Measurements from ENCODE around the gene TTLL5. TPM values are rescaled to one million over a fixed set of nuclear protein-coding genes. Genes with fewer than 3 reads are reported as not detected.

Gene TTLL5
- total RNA-seq, 1 donor from 2014 or later: 29.6 TPM

DNA sequence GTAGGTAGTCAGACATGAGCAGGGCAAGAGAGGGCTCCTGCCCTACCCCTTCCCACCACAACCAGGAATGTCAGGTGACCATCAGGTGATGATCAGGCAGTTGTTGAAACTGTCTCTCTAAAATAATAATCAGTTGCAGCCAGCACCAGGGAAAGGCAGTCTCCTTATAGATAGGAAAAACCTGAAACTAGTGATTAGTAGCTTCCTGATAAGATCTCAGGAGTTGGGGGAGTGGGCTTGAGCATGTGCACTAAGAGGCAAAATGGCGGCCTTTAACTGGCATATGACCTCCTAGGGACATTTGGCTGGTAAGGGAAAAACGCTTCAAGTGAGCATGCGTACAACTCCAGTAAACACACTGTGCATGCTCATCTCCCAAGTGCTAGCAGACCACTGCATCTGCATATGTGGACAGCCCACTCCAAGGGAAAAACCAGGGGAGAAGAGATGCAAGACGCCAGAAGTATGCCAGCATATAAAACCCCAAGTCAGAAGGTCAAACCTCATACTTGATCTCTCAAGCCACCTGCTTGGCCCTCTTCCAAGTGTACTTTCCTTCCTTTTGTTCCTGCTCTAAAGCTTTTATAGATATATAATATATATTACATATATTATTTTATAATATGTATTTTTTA is 283.7 kb downstream of the TTLL5 start:
- no peaks in the 10 kb centered on the region for H3K27me3 Mint-ChIP-seq (ENCODE audit: low read depth)
- H3K27ac Mint-ChIP-seq: no peak overlapping the region
- no peaks in the 10 kb centered on the region for H3K9me3 Mint-ChIP-seq
- no peak overlapping the region for H3K4me3 Mint-ChIP-seq (ENCODE audit: low read depth)
- no peak for DNase-seq (ENCODE audit: low spot score)
- H3K36me3 Mint-ChIP-seq (ENCODE audit: low read depth): no peaks in the 10 kb centered on the region
- no peaks in the 10 kb centered on the region for H3K4me1 Mint-ChIP-seq (ENCODE audit: low read depth)
- intact Hi-C loops (cut with micrococcal nuclease): no loop called here

DNA sequence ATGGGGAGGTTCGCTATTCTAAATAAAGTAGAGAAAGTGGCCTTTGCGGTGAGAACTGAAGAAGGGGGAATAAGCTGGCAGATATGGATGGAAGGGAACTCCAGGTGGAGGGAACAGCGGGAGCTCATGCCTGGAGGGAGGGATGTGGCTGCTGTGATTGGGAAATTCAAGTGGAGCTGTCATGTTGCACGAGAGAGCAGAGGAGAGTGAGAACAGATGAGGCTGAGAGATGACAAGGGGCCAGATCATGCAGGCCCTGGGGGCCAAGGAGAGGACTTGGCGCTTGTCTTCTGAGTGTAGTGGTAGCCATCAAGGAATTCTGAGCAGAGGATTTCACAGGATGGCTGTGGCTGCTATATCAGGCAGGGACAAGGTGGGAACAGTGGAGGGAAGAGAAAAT is 285.7 kb downstream of the TTLL5 start:
- Mint-ChIP-seq H3K4me1 (ENCODE audit: low read depth) (no peaks in the 10 kb centered on the region), H3K36me3 (ENCODE audit: low read depth) (peaks cover under 1% of the 10 kb centered on the region), H3K27me3 (ENCODE audit: low read depth) (no peaks in the 10 kb centered on the region), H3K27ac (no peak overlapping the region), H3K4me3 (ENCODE audit: low read depth) (no peak overlapping the region), H3K9me3 (peaks cover under 1% of the 10 kb centered on the region)
- no peak for DNase-seq (ENCODE audit: low spot score)
- intact Hi-C loops (cut with micrococcal nuclease): no loop called here

DNA sequence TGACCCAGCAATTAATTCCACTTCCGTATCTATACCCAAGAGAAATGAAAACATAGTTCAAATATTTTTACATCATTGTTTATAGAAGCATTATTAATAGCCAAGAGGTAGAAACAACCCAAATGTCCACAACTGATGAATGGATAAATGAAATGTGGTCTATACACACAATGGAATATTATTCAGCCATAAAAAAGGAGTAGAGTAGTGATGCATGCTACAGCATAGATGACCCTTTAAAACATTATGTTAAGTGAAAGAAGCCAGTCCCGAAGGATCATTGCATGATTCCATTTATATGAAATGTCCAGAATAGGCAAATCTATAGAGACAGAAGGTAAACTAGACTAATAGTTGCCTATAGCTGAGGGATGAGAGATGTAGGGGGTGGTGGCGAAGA is 291.4 kb downstream of the TTLL5 start:
- Mint-ChIP-seq H3K4me3 (ENCODE audit: low read depth) (no peak overlapping the region), H3K4me1 (ENCODE audit: low read depth) (no peaks in the 10 kb centered on the region), H3K27ac (no peak overlapping the region), H3K27me3 (ENCODE audit: low read depth) (no peaks in the 10 kb centered on the region), H3K36me3 (ENCODE audit: low read depth) (peaks cover 7% of the 10 kb centered on the region), H3K9me3 (peaks cover 8% of the 10 kb centered on the region)
- intact Hi-C loops (cut with micrococcal nuclease): no loop called here
- DNase-seq (ENCODE audit: low spot score): no peak

DNA sequence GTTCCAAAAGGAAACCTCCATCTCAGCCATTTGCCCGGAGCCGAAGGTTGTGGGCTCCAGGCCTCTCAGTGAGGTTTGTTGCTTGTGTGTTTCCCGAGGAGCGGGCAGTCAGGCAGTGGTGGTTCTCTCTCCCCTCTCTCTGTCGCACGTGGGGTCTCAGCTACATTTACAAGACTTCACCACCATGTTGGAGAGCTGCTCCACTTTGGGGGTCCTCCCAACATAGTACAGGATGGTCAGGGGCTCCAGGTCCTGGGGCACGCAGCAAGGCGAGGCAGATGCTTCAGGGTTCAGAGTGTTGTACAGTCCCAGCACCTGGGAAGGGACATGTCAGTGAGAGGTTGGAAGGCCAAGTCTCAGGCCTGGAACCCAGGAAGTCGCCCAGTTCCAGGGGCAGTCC is 298.0 kb downstream of the TTLL5 start:
- Mint-ChIP-seq H3K4me1 (ENCODE audit: low read depth) (no peaks in the 10 kb centered on the region), H3K27me3 (ENCODE audit: low read depth) (no peaks in the 10 kb centered on the region), H3K27ac (no peak overlapping the region), H3K4me3 (ENCODE audit: low read depth) (no peak overlapping the region), H3K36me3 (ENCODE audit: low read depth) (no peaks in the 10 kb centered on the region), H3K9me3 (no peaks in the 10 kb centered on the region)
- intact Hi-C loops (cut with micrococcal nuclease): no loop called here
- no peak for DNase-seq (ENCODE audit: low spot score)

DNA sequence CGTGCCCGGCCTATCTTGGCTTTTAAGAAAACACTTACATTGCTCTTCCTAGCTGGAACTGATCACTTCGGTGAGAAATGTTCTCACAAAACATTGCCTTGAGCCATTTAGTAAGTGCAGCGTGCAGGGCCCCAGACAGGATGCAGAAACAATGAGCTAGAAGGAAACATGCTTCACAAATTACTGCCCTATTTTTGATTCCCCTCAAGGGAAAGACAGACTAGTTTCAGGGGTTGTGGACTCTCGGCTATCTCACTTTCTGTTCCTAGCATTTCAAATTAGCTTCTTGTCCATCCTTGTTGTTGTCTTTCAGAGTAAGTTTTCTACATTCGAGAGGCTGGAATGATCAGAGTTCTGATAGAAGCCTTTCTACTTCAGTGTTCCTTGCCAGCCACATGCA is 299.2 kb downstream of the TTLL5 start:
- Mint-ChIP-seq H3K36me3 (ENCODE audit: low read depth) (no peaks in the 10 kb centered on the region), H3K27me3 (ENCODE audit: low read depth) (no peaks in the 10 kb centered on the region), H3K9me3 (no peaks in the 10 kb centered on the region), H3K27ac (no peak overlapping the region), H3K4me3 (ENCODE audit: low read depth) (no peak overlapping the region), H3K4me1 (ENCODE audit: low read depth) (no peaks in the 10 kb centered on the region)
- DNase-seq (ENCODE audit: low spot score): no peak
- intact Hi-C loops (cut with micrococcal nuclease): no loop called here

DNA sequence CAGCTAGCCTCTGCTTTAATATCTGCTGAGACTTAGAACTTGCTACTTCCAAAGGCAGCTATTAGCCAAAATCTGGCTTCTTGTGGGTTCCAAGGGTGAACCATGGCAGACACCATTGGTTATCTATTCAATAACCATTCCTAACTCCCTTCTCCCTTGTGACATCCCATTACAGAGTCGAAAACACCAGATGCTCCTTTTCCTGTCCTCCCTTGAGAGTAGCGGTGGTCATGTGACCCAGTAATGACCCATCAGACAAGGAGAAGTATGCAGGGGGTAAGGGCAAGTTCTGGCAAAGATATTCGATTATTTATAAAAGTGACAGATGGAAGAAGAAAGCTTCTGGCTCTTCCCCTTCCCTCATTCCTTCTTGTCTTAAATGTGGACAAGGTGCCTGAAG is 300.6 kb downstream of the TTLL5 start:
- Mint-ChIP-seq H3K4me1 (ENCODE audit: low read depth) (no peaks in the 10 kb centered on the region), H3K4me3 (ENCODE audit: low read depth) (no peak overlapping the region), H3K9me3 (no peaks in the 10 kb centered on the region), H3K27me3 (ENCODE audit: low read depth) (no peaks in the 10 kb centered on the region), H3K27ac (no peak overlapping the region), H3K36me3 (ENCODE audit: low read depth) (no peaks in the 10 kb centered on the region)
- intact Hi-C loops (cut with micrococcal nuclease): no loop called here
- DNase-seq (ENCODE audit: low spot score): no peak

DNA sequence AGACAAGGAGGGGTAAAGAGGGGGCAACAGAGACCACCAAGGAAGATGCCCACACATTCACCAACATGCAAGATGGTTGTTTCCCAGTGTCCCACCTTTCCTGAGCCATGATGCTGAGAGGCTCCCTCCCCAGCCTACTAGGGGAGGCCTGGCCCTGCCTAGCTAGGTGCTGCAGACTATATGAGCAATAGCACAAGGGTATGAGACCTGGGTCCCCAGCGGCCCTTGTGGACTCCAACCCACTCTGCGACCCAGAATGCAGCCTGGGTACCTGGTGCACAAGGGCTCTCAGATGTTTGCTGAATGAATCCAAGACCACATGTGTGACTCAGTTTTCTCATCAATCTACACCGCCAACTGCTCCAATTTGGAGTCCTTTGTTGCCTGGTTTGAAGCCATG is 306.8 kb downstream of the TTLL5 start:
- Mint-ChIP-seq H3K27ac (no peak overlapping the region), H3K4me1 (ENCODE audit: low read depth) (no peaks in the 10 kb centered on the region), H3K4me3 (ENCODE audit: low read depth) (no peak overlapping the region), H3K9me3 (no peaks in the 10 kb centered on the region), H3K36me3 (ENCODE audit: low read depth) (no peaks in the 10 kb centered on the region), H3K27me3 (ENCODE audit: low read depth) (no peaks in the 10 kb centered on the region)
- DNase-seq (ENCODE audit: low spot score): no peak
- intact Hi-C loops (cut with micrococcal nuclease): no loop called here

DNA sequence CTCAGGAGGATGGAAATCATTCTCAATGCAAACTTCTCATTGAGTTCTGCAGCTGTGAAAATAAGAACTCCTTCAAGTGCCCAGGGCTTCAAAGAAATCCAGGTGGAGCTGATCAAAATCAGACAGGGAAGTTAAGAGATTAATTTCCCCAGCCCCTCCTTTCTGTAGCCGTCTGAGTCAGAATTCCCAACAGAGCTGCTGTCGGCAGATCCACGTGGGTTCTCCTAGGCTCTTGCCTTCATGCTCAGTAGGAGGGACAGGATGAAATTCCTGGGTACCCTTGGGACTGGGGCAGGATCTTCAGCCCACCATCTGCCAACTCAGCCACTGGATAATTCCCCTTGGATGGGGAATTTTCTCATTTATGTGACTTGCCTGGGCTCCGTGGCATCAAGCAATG is 307.4 kb downstream of the TTLL5 start:
- H3K27ac Mint-ChIP-seq: no peak overlapping the region
- intact Hi-C loops (cut with micrococcal nuclease): no loop called here
- no peak for DNase-seq (ENCODE audit: low spot score)
- H3K4me1 Mint-ChIP-seq (ENCODE audit: low read depth): no peaks in the 10 kb centered on the region
- no peaks in the 10 kb centered on the region for H3K27me3 Mint-ChIP-seq (ENCODE audit: low read depth)
- H3K36me3 Mint-ChIP-seq (ENCODE audit: low read depth): no peaks in the 10 kb centered on the region
- H3K9me3 Mint-ChIP-seq: no peaks in the 10 kb centered on the region
- no peak overlapping the region for H3K4me3 Mint-ChIP-seq (ENCODE audit: low read depth)

DNA sequence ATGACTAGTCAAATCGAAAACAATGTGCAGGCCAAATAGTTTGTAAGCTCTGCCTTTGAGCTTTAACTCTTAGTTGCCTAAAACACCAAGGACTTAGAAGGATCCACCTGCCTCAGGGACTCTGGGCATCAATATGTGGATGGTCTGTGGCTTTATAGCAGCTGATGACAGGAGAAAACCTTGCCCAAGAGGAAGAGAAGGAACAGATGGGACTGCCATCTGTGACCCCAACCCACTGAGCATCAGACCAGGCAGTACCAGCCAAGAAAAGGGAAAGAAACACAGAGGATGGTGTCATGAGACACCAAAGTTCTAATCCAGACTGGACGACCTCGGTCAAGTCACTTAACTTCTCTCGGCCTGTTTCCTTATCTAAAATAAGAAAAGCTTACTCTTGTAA is 308.1 kb downstream of the TTLL5 start:
- H3K4me1 Mint-ChIP-seq (ENCODE audit: low read depth): no peaks in the 10 kb centered on the region
- H3K4me3 Mint-ChIP-seq (ENCODE audit: low read depth): no peak overlapping the region
- no peaks in the 10 kb centered on the region for H3K9me3 Mint-ChIP-seq
- no peak overlapping the region for H3K27ac Mint-ChIP-seq
- intact Hi-C loops (cut with micrococcal nuclease): no loop called here
- H3K36me3 Mint-ChIP-seq (ENCODE audit: low read depth): no peaks in the 10 kb centered on the region
- DNase-seq (ENCODE audit: low spot score): no peak
- no peaks in the 10 kb centered on the region for H3K27me3 Mint-ChIP-seq (ENCODE audit: low read depth)

DNA sequence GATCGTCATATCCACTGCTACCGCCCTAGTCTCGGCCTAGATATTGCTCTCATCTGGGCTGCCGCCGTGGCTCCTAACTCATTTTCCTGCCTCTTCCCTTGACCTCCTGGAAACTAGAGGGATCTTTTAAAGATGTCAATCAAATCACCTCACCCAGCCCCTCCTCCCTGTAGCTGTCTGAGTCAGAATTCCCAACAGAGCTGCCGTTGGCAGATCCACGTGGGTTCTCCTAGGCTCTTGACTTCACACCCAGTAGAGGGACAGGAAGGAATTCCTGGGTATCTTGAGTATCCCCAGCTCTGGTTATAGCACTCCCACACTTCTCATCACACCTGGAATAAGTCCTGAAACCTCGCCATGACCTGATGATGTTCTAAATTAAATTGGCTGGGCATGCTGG is 308.8 kb downstream of the TTLL5 start:
- Mint-ChIP-seq H3K4me1 (ENCODE audit: low read depth) (no peaks in the 10 kb centered on the region), H3K27me3 (ENCODE audit: low read depth) (no peaks in the 10 kb centered on the region), H3K36me3 (ENCODE audit: low read depth) (no peaks in the 10 kb centered on the region), H3K9me3 (no peaks in the 10 kb centered on the region), H3K4me3 (ENCODE audit: low read depth) (no peak overlapping the region), H3K27ac (no peak overlapping the region)
- DNase-seq (ENCODE audit: low spot score): no peak
- intact Hi-C loops (cut with micrococcal nuclease): no loop called here

DNA sequence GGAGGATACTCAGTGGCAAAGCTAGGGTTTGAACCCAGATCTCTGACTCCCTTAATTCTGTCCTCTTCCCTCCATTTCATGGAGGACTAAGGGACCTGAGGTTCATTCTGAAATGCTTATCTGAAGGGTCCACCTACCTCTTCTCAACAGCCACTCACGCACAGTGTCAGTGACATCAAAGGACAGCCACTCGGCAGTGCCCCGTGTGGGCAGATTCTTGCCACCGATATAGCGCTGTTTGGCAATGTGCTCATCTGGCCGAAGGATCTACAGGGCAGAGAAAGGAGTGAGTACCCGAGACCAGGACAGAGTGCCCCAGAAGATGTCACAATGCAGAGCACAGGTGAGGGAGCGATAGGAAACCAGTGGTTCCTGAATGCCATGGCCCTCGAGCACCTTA is 309.9 kb downstream of the TTLL5 start:
- Mint-ChIP-seq H3K9me3 (no peaks in the 10 kb centered on the region), H3K27me3 (ENCODE audit: low read depth) (no peaks in the 10 kb centered on the region), H3K36me3 (ENCODE audit: low read depth) (no peaks in the 10 kb centered on the region), H3K4me3 (ENCODE audit: low read depth) (no peak overlapping the region), H3K27ac (no peak overlapping the region), H3K4me1 (ENCODE audit: low read depth) (no peaks in the 10 kb centered on the region)
- DNase-seq (ENCODE audit: low spot score): no peak
- intact Hi-C loops (cut with micrococcal nuclease): no loop called here

DNA sequence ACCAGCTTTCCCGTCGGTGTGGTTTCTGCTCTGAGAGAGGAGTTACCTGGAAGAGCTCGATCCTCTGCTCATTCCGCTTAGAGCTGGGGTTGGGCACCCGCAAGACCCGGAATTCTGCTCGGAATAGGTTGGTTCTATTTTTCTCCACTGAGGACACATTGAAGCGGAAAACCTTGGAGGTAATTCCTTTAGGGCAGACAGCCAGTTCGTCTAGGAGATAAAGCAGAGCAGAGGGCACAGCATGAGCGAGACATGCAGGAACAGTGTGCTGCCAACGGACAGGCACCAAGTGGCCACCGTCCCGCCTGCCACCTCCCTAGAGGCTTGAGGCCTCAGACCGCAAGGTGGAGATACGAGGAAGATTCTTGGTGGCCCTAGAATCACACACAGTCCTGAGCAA is 310.5 kb downstream of the TTLL5 start:
- Mint-ChIP-seq H3K4me3 (ENCODE audit: low read depth) (no peak overlapping the region), H3K36me3 (ENCODE audit: low read depth) (no peaks in the 10 kb centered on the region), H3K4me1 (ENCODE audit: low read depth) (no peaks in the 10 kb centered on the region), H3K27ac (no peak overlapping the region), H3K27me3 (ENCODE audit: low read depth) (no peaks in the 10 kb centered on the region), H3K9me3 (no peaks in the 10 kb centered on the region)
- no peak for DNase-seq (ENCODE audit: low spot score)
- intact Hi-C loops (cut with micrococcal nuclease): no loop called here

DNA sequence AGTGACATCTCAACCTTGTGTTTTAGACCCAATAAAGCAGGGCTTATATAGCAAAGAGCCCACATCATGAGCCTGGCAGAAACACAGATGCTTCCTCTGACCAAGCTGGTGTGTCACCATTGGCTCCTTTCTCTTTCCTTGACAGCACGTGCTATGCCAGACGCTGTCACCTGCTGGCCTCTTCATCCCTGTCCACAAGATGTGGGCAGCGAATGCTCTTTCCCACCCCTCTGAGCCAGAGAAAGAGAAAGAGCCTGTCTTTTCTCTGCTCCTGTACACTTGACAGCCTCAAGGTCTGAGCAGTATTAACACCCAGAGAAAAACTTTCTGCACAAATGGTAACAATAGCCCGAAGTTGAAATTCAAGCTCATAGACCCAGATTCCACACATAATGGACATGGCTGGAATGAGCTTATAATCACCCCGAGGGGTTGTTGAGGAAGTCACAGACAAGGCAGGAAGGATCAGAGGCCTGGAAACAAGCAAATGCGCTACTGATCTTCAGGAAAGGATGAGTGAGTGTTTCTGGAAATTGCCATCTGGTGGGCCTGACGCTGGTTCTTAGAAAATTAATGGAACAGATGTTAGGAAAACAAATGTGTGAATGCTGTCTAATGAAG is 311.9 kb downstream of the TTLL5 start:
- intact Hi-C loops (cut with micrococcal nuclease): no loop called here
- no peak overlapping the region for H3K4me3 Mint-ChIP-seq (ENCODE audit: low read depth)
- no peaks in the 10 kb centered on the region for H3K27me3 Mint-ChIP-seq (ENCODE audit: low read depth)
- no peaks in the 10 kb centered on the region for H3K36me3 Mint-ChIP-seq (ENCODE audit: low read depth)
- DNase-seq (ENCODE audit: low spot score): no peak
- H3K9me3 Mint-ChIP-seq: no peaks in the 10 kb centered on the region
- no peaks in the 10 kb centered on the region for H3K4me1 Mint-ChIP-seq (ENCODE audit: low read depth)
- H3K27ac Mint-ChIP-seq: no peak overlapping the region

Data from activated T-helper 2 cell treated with anti-CD3 and anti-CD28 coated beads, Interferon-gamma antibody, Interleukin-2, Interleukin-4, amounts not matched to agents 10 μg/mL and 5 μg/mL and 100 μg/mL, durations not matched to agents 14 hours and 24 hours and 36 hours (primary cell).